Osteocyte (in vitro differentiated cells): ENCODE data around the gene BLOC1S1. TPM values are rescaled to one million over a fixed set of nuclear protein-coding genes. Genes with fewer than 3 reads are reported as not detected.

ENCODE experiments used
- DNase-seq: peaks from one replicate; pipeline ENCODE4 v3.0.0; 2021; ENCODE audit warnings: mixed read lengths; ENCODE audit not compliant: unreplicated experiment; ENCODE audit errors: extremely low spot score
- H3K27ac Mint-ChIP-seq: one replicate; pipeline ENCODE4 v1.8.0; 2021; ENCODE audit warnings: mild to moderate bottlenecking, mixed read lengths; ENCODE audit not compliant: unreplicated experiment
- H3K27me3 Mint-ChIP-seq: one replicate; pipeline ENCODE4 v1.8.0; 2021; ENCODE audit warnings: mixed read lengths; ENCODE audit not compliant: unreplicated experiment
- H3K36me3 Mint-ChIP-seq: one replicate; pipeline ENCODE4 v1.8.0; 2021; ENCODE audit warnings: mixed read lengths; ENCODE audit not compliant: unreplicated experiment
- H3K4me1 Mint-ChIP-seq: one replicate; pipeline ENCODE4 v1.8.0; 2021; ENCODE audit warnings: mixed read lengths; ENCODE audit not compliant: unreplicated experiment
- H3K4me3 Mint-ChIP-seq: one replicate; pipeline ENCODE4 v1.8.0; 2021; ENCODE audit warnings: mild to moderate bottlenecking, moderate library complexity, mixed read lengths; ENCODE audit not compliant: unreplicated experiment
- H3K9me3 Mint-ChIP-seq: one replicate; pipeline ENCODE4 v1.8.0; 2021; ENCODE audit warnings: mixed read lengths; ENCODE audit not compliant: unreplicated experiment
- long read RNA-seq: library from polyadenylated mRNA; unstranded; transcript quantifications from one replicate; pipeline ENCODE4 v2.0.0, GENCODE V29; 2021
- total RNA-seq: library from RNA; stranded (reverse); gene quantifications from 2 replicates; pipeline ENCODE4 v1.2.1, GENCODE V29; 2021
- TF ChIP-seq, protein P1 (sequence below): fragments of 200-600 bp; sonication (generic); IDR thresholded peaks from 2 replicates; pipeline ENCODE4 v1.5.0; 2021; ENCODE audit warnings: antibody characterized with exemption, mild to moderate bottlenecking, moderate library complexity

BLOC1S1 gene
- 99.4 and 103 TPM in 2 replicates for total RNA-seq
- long read RNA-seq, transcript BLOC1S1-203 (4 exons, 571 nt) = major isoform, 21 of 25 reads
- long read RNA-seq, partial matches to known transcripts = 0 of 25 reads
- long read RNA-seq, other reads (novel, unspliced or antisense) = 0 of 25 reads

DNA sequence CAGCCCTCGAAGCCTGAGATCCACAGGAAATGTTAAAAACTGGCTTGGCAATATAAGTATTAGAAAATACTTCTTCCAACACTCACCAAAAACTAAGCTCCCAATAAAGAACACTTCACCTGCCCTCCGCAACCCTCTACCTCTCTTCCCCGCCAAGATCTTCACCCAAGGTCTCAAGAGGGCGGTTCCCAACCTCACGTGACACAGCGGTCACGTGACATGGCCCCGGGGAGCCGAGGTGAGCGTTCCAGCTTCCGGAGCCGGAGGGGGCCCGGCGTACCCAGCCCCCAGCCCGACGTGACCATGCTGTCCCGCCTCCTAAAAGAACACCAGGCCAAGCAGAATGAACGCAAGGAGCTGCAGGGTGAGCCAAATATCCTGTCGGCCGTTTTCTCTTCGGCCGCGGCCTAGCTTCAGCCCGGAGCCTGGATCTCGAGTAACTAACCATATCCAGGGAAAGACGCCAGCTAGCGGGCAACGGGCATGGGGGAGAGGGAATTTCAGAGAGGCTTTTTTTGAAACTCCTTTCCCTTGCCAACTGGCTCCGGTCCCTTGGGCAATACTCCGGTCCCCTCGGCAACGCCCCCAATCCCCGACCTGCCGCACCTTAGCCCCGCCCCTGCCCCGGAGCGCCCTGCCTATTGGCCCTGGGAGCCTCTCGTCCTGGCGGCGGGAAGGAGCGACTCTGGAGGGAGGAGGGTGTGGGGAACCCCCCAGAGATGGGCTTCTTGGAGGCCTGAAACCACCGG is at the start of gene BLOC1S1:
TSS of gene BLOC1S1 (plus strand) at position 214 of the 749 bp plus-strand sequence. CDS start at position 220, 6 bp downstream.
- Mint-ChIP-seq H3K36me3 (no peaks in the 10 kb centered on the region), H3K27ac (peak within 1 kb of the TSS; percentile 95), H3K4me1 (peaks cover 46% of the 10 kb centered on the region), H3K27me3 (peaks cover 10% of the 10 kb centered on the region), H3K9me3 (no peaks in the 10 kb centered on the region), H3K4me3 (peak within 1 kb of the TSS; percentile 91)
- DNase-seq = peak; percentile 96
- TF ChIP-seq, protein P1, sequence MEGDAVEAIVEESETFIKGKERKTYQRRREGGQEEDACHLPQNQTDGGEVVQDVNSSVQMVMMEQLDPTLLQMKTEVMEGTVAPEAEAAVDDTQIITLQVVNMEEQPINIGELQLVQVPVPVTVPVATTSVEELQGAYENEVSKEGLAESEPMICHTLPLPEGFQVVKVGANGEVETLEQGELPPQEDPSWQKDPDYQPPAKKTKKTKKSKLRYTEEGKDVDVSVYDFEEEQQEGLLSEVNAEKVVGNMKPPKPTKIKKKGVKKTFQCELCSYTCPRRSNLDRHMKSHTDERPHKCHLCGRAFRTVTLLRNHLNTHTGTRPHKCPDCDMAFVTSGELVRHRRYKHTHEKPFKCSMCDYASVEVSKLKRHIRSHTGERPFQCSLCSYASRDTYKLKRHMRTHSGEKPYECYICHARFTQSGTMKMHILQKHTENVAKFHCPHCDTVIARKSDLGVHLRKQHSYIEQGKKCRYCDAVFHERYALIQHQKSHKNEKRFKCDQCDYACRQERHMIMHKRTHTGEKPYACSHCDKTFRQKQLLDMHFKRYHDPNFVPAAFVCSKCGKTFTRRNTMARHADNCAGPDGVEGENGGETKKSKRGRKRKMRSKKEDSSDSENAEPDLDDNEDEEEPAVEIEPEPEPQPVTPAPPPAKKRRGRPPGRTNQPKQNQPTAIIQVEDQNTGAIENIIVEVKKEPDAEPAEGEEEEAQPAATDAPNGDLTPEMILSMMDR = no peak

DNA sequence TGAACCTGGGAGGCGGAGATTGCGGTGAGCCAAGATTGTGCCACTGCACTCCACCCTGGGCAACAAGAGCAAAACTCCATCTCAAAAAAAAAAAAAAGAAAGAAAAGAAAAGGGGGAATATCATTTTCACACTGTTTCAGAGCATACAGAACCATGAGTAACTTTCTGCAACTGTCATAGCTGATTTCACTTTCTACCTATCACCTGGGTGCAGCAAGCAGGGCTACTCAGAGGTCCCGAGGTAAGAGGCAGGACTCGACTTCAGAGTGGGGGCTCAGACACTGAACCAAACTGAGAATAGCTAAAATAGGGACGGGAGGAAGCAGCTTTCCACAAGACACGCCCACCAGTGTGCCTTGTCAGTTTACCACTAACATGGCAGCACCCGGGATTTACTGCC is 49.3 kb upstream of the BLOC1S1 start:
- H3K9me3 Mint-ChIP-seq = no peaks in the 10 kb centered on the region
- H3K27me3 Mint-ChIP-seq = peaks cover 24% of the 10 kb centered on the region
- no peak overlapping the region for H3K27ac Mint-ChIP-seq
- H3K4me3 Mint-ChIP-seq = no peak overlapping the region
- peaks cover 4% of the 10 kb centered on the region for H3K4me1 Mint-ChIP-seq
- TF ChIP-seq, protein P1 = no peak
- no peak for DNase-seq
- H3K36me3 Mint-ChIP-seq = no peaks in the 10 kb centered on the region

DNA sequence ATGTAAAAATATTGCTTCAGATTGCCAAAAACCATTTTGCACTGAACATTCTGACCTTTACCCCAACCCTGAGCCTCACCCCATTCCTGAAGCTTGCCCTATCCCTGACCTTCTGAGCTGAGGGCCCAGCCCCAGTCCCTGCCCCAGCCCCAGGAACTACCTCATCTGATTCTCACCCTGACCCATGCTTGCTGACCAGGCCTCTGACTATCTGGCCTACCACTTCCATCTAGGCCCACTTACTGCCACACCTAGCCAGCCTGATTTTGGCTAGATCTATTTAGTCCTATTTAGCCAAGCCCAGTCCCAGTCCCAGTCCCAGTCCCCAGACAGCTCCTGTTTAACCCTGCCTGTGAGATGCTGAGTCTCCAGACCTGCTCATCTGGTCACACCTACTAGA is 45.6 kb upstream of the BLOC1S1 start:
- H3K9me3 Mint-ChIP-seq = no peaks in the 10 kb centered on the region
- no peaks in the 10 kb centered on the region for H3K36me3 Mint-ChIP-seq
- H3K27me3 Mint-ChIP-seq = peaks cover 18% of the 10 kb centered on the region
- no peak overlapping the region for H3K4me3 Mint-ChIP-seq
- DNase-seq = no peak
- TF ChIP-seq, protein P1 = no peak
- no peak overlapping the region for H3K27ac Mint-ChIP-seq
- no peaks in the 10 kb centered on the region for H3K4me1 Mint-ChIP-seq

DNA sequence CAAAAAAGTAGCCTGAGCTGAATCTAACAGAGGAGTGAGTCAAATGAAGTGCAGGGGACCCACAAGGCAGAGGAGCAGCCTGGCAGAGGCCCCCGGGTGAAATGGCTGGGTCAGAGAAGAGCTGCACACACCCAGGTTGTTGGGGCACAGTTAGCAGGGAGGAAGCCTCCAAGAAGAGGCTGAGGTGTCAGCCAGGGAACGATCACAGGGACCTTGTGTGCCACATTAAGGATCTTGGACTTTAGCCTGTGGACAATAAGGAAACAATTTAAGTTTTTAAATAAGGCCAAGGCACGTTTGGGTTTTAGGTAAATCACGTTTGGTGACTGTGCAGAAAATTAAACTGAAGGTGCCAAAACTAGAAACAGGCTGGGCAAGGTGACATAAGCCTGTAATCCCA is 44.1 kb upstream of the BLOC1S1 start:
- Mint-ChIP-seq H3K9me3 (no peaks in the 10 kb centered on the region), H3K4me3 (no peak overlapping the region), H3K27ac (no peak overlapping the region), H3K36me3 (no peaks in the 10 kb centered on the region), H3K27me3 (peaks cover 28% of the 10 kb centered on the region), H3K4me1 (no peaks in the 10 kb centered on the region)
- no peak for DNase-seq
- TF ChIP-seq, protein P1 = no peak

DNA sequence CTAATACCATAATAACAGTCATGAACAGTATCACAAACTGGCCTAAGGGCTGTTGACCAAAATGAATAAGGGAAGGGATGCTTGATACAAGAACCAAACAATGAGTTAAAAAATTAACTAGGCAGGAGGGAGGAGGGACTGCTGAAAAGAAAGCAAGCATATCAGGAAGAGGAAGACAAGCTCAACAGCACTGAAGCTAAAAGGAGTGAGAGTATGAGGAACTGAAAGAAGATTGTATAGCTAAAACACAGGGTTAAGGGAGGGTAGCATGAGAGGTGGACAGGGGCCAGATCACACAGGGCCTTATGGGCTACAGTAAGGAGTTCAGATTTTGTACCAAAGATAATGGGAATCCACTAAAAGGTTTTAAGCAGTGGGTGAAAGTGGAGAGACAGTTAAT is 42.2 kb upstream of the BLOC1S1 start:
- no peaks in the 10 kb centered on the region for H3K4me1 Mint-ChIP-seq
- TF ChIP-seq, protein P1 = no peak
- H3K36me3 Mint-ChIP-seq = no peaks in the 10 kb centered on the region

More for the DNA sequence above, 42.2 kb upstream of the BLOC1S1 start:
- H3K27ac Mint-ChIP-seq = no peak overlapping the region
- no peak for DNase-seq
- no peaks in the 10 kb centered on the region for H3K9me3 Mint-ChIP-seq
- no peak overlapping the region for H3K4me3 Mint-ChIP-seq
- peaks cover 28% of the 10 kb centered on the region for H3K27me3 Mint-ChIP-seq
